ENCODE measurements around the gene CUL9.

GRCh38 chr6:43203029-43203717 is 21.2 kb downstream of the CUL9 start:
- TF ChIP-seq EZH2 (IDR thresholded peaks at IDR 0.05; ENCODE audit: borderline replicate concordance, low read depth, low read length, severe bottlenecking) = no peak
- TF ChIP-seq, protein P1, sequence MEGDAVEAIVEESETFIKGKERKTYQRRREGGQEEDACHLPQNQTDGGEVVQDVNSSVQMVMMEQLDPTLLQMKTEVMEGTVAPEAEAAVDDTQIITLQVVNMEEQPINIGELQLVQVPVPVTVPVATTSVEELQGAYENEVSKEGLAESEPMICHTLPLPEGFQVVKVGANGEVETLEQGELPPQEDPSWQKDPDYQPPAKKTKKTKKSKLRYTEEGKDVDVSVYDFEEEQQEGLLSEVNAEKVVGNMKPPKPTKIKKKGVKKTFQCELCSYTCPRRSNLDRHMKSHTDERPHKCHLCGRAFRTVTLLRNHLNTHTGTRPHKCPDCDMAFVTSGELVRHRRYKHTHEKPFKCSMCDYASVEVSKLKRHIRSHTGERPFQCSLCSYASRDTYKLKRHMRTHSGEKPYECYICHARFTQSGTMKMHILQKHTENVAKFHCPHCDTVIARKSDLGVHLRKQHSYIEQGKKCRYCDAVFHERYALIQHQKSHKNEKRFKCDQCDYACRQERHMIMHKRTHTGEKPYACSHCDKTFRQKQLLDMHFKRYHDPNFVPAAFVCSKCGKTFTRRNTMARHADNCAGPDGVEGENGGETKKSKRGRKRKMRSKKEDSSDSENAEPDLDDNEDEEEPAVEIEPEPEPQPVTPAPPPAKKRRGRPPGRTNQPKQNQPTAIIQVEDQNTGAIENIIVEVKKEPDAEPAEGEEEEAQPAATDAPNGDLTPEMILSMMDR (IDR thresholded peaks at IDR 0.05; ENCODE audit: borderline replicate concordance, extremely low read depth, low read length, poor library complexity, severe bottlenecking) = peak; percentile 19
